ENCODE data around the gene IL20. TPM values are rescaled to one million over a fixed set of nuclear protein-coding genes. Genes with fewer than 3 reads are reported as not detected.

The IL20 gene
- total RNA-seq, 1 donor from 2014 or later: not detected

DNA sequence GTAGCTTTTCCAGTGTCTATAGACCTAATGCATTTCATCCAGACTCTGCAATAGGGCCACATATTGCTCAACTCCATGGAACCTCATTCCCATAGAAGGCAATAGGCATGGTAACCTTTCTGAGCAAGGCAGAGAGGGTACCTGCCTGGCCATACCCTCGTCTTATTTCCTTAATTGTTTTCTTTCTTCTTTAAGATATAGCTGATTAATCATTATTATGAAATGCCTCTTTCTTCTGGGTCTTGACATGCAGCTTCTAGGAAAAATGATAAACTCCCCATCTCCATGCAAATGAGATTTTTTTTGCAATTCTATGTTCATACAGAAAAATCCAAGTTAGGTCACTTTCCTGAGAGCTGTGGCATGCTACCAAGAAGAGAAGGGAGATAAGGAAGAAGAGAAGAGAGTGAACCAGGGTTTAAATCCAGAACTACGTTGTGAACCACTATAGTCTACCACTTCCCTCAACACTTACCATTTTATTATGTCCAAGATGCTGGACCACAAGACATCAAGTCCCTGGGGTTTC, 33.0 kb upstream of the IL20 start:
- H3K36me3 Mint-ChIP-seq: no peaks in the 10 kb centered on the region
- H3K4me3 Mint-ChIP-seq: no peak overlapping the region

DNA sequence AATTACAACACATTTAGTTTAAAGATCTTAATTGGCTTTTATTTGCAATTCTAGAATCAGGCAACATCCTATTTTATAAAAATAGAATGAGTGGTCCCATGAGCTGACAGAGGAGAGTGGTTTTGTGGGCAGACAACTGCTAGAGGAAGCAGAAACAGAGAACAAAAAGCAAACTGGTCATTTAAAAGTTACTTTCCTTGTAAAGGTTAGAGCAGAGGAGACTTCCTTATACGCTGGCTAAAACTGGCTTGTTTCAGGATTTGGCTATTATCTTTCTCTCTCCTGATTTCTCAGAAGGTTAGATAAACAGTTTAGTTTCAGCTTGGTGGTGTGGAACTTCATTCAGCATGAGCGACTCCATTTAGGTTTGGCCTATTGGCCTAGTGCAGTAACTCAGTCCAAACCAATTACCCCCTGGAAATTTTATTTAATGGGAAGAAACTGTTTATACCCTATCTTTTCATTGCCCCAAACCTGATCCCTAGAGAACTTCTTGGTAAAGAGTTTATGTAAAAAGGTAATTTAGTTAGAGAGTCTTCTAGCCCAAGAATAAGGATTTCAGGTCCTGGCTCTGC, 32.2 kb upstream of the IL20 start:
- Mint-ChIP-seq H3K9me3 (no peaks in the 10 kb centered on the region), H3K27ac (peak overlapping the region; percentile 40), H3K4me1 (ENCODE audit: unreplicated experiment) (peaks cover 11% of the 10 kb centered on the region), H3K4me3 (no peak overlapping the region), H3K27me3 (peaks cover 39% of the 10 kb centered on the region), H3K36me3 (no peaks in the 10 kb centered on the region)
- no peak for DNase-seq (ENCODE audit: extremely low spot score, unreplicated experiment)
- TF ChIP-seq, protein P1, sequence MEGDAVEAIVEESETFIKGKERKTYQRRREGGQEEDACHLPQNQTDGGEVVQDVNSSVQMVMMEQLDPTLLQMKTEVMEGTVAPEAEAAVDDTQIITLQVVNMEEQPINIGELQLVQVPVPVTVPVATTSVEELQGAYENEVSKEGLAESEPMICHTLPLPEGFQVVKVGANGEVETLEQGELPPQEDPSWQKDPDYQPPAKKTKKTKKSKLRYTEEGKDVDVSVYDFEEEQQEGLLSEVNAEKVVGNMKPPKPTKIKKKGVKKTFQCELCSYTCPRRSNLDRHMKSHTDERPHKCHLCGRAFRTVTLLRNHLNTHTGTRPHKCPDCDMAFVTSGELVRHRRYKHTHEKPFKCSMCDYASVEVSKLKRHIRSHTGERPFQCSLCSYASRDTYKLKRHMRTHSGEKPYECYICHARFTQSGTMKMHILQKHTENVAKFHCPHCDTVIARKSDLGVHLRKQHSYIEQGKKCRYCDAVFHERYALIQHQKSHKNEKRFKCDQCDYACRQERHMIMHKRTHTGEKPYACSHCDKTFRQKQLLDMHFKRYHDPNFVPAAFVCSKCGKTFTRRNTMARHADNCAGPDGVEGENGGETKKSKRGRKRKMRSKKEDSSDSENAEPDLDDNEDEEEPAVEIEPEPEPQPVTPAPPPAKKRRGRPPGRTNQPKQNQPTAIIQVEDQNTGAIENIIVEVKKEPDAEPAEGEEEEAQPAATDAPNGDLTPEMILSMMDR (conservative IDR thresholded peaks at IDR 0.05): no peak

More for the DNA sequence above, 33.0 kb upstream of the IL20 start:
- Mint-ChIP-seq H3K4me1 (ENCODE audit: unreplicated experiment) (peaks cover 11% of the 10 kb centered on the region), H3K27ac (no peak overlapping the region), H3K9me3 (no peaks in the 10 kb centered on the region), H3K27me3 (peaks cover 31% of the 10 kb centered on the region)
- no peak for DNase-seq (ENCODE audit: extremely low spot score, unreplicated experiment)
- TF ChIP-seq, protein P1 (conservative IDR thresholded peaks at IDR 0.05): no peak

DNA sequence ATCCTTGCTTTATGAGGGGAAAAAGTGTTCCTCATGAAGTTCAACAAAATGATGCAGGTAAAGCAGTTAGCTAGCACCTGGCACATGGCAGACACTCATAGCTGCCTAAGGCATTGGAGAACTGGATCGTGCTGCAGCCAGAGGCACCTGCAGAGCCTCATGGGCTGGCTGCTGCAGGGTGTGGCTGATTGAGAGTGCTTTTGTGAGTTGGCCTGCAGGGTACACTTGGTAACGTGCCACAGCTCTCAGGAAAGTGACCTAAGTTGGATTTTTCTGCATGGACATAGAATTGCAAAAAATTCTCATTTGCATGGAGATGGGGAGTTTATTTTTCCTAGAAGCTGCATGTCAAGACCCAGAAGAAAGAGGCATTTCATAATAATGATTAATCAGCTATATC, 31.6 kb upstream of the IL20 start:
- Mint-ChIP-seq H3K9me3 (no peaks in the 10 kb centered on the region), H3K4me1 (ENCODE audit: unreplicated experiment) (peaks cover 11% of the 10 kb centered on the region), H3K27me3 (peaks cover 45% of the 10 kb centered on the region), H3K27ac (peak overlapping the region; percentile 40), H3K36me3 (no peaks in the 10 kb centered on the region), H3K4me3 (no peak overlapping the region)
- TF ChIP-seq, protein P1 (conservative IDR thresholded peaks at IDR 0.05): no peak
- no peak for DNase-seq (ENCODE audit: extremely low spot score, unreplicated experiment)

DNA sequence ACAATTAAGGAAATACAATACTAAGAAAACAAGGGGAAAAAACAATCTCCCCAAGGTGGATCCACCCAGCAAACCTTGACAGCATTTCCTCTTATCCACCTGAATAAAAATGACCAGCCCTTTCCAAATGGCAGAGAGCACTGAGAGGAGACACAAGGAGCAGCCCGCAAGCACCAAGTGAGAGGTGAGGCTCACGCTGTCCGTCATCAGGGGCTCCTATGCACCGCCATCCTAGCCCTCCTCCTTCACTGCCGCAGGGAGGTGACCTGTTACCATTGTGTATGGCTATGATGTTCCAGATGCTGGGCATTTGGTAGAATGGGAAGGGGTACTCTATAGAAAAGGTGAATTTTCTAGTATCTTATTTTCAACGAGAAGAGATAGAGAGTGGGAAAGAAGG, 31.2 kb upstream of the IL20 start:
- H3K36me3 Mint-ChIP-seq: no peaks in the 10 kb centered on the region
- H3K27me3 Mint-ChIP-seq: peaks cover 46% of the 10 kb centered on the region
- TF ChIP-seq, protein P1 (conservative IDR thresholded peaks at IDR 0.05): no peak
- no peak overlapping the region for H3K27ac Mint-ChIP-seq
- no peak overlapping the region for H3K4me3 Mint-ChIP-seq
- H3K9me3 Mint-ChIP-seq: no peaks in the 10 kb centered on the region
- H3K4me1 Mint-ChIP-seq (ENCODE audit: unreplicated experiment): peaks cover 11% of the 10 kb centered on the region
- no peak for DNase-seq (ENCODE audit: extremely low spot score, unreplicated experiment)

DNA sequence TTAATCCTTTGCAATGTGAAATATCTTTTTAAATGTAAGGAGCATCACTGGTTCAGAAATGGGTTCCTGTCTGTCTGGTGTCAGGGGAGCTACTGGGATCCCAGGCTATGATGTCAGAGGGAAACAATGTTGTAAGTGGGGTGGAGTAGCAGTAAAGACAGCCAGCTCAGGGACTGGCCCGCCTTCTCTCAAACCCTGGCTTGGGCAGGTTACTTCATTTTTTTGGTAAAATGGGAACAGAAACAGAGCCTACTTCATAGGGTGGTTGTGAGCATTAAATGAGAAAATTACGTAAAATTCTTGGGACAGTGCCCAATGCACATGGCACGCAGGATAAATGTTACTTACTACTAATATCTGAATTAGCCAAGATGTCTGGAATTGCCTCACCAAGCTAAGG, 30.7 kb upstream of the IL20 start:
- Mint-ChIP-seq H3K4me3 (no peak overlapping the region), H3K4me1 (ENCODE audit: unreplicated experiment) (peaks cover 11% of the 10 kb centered on the region), H3K27me3 (peaks cover 48% of the 10 kb centered on the region), H3K27ac (no peak overlapping the region), H3K9me3 (no peaks in the 10 kb centered on the region), H3K36me3 (no peaks in the 10 kb centered on the region)
- DNase-seq (ENCODE audit: extremely low spot score, unreplicated experiment): no peak
- TF ChIP-seq, protein P1 (conservative IDR thresholded peaks at IDR 0.05): no peak
